Suprapubic skin (tissue), 4 donors: ENCODE data around the gene CYP2S1.

Experiments
- EP300 ChIP-seq: sonication (generic); formaldehyde crosslinking; IDR thresholded peaks from one replicate; pipeline ENCODE4 v1.6.1; 2017; ENCODE audit warnings: antibody characterized with exemption
- POLR2A ChIP-seq, 2 donors: fragments of 450-650 bp; IDR thresholded peaks; one replicate each; pipeline ENCODE4 v1.6.1; 2017; ENCODE audit warnings: antibody characterized with exemption in 2 of 2, mild to moderate bottlenecking in 2 of 2, moderate library complexity in 2 of 2
- POLR2AphosphoS5 ChIP-seq, 3 donors: sonication (generic); formaldehyde crosslinking; IDR thresholded peaks; one replicate each; pipeline ENCODE4 v1.6.1; 2017; ENCODE audit warnings: antibody characterized with exemption in 3 of 3
- TF ChIP-seq, protein P1 (sequence below), 2 donors: fragments of 200-600 bp in 1 of 2; fragments of 450-650 bp in 1 of 2; sonication (generic) in 1 of 2; IDR thresholded peaks; one replicate each; pipeline ENCODE4 v1.5.1; 2016 to 2019; ENCODE audit warnings: antibody characterized with exemption in 2 of 2, mild to moderate bottlenecking in 1 of 2, moderate library complexity in 1 of 2

DNA sequence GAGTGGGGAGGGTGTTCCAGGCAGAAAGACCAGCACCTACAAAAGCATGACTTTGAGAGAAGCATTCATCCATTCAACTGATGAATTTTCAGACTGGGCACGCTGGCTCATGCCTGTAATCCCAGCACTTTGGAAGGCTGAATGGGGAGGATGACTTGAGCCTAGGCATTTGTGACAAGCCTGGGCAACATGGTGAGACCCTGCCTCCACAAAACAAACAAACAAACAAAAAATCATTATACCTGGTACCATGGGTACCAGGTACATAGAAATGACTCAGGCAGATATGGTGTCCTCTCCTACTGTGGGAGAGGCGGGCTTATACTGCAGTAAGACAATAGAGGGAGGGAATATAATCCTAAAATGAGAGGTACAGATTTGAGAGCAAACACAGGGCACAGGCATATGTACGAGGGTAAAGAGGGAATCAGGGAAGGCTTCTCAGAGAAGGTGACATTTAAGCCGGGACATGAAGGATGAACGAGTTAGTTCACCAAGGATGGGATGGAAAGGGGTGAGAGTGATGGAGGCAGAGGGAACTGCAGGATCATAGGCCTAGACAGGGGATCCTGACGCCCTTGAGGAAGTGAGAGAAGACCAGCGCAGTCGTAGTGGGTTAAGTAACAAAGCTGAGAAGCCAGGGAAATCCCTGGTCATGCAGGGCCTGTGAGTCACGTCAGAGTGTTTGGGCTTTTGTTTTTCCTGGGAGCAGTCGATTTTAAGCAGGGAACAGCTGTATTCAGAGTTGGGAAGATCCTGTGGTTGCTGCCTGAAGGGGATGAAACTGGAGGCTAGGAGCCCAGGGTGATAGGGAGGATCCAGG, 2.9 kb downstream of the CYP2S1 start:
- TF ChIP-seq POLR2AphosphoS5 (IDR thresholded peaks at IDR 0.05) (no peak), POLR2A (IDR thresholded peaks at IDR 0.05) (no peak), EP300 (no peak)
- TF ChIP-seq, protein P1, sequence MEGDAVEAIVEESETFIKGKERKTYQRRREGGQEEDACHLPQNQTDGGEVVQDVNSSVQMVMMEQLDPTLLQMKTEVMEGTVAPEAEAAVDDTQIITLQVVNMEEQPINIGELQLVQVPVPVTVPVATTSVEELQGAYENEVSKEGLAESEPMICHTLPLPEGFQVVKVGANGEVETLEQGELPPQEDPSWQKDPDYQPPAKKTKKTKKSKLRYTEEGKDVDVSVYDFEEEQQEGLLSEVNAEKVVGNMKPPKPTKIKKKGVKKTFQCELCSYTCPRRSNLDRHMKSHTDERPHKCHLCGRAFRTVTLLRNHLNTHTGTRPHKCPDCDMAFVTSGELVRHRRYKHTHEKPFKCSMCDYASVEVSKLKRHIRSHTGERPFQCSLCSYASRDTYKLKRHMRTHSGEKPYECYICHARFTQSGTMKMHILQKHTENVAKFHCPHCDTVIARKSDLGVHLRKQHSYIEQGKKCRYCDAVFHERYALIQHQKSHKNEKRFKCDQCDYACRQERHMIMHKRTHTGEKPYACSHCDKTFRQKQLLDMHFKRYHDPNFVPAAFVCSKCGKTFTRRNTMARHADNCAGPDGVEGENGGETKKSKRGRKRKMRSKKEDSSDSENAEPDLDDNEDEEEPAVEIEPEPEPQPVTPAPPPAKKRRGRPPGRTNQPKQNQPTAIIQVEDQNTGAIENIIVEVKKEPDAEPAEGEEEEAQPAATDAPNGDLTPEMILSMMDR (IDR thresholded peaks at IDR 0.05) = no peak
